SK-N-SH treated with all-trans-retinoic acid at 6 μM for 48 hours (cell line): ENCODE measurements around the gene UBR3.

Experiments
- BACH2 ChIP-seq: fragments of 250-450 bp; sonication (Bioruptor Pico); IDR thresholded peaks from 2 replicates; pipeline ENCODE4 v1.9.0; 2021; ENCODE audit warnings: mild to moderate bottlenecking, borderline replicate concordance
- GLIS3 ChIP-seq: fragments of 250-450 bp; sonication (Bioruptor Pico); IDR thresholded peaks from 2 replicates; pipeline ENCODE4 v1.5.0; 2020; ENCODE audit warnings: mild to moderate bottlenecking, moderate library complexity
- RARB ChIP-seq: fragments of 250-450 bp; sonication (Bioruptor Pico); IDR thresholded peaks from 2 replicates; pipeline ENCODE4 v1.8.0; 2021; ENCODE audit warnings: mild to moderate bottlenecking, moderate library complexity
- SNAI2 ChIP-seq: fragments of 250-450 bp; sonication (Bioruptor Pico); IDR thresholded peaks from 2 replicates; pipeline ENCODE4 v1.5.0; 2020; ENCODE audit warnings: mild to moderate bottlenecking, moderate library complexity
- TOX ChIP-seq: fragments of 250-450 bp; sonication (Bioruptor Pico); IDR thresholded peaks from 2 replicates; pipeline ENCODE4 v1.8.0; 2021; ENCODE audit warnings: mild to moderate bottlenecking, moderate library complexity, borderline replicate concordance
- ZC3H10 ChIP-seq: fragments of 250-450 bp; sonication (Bioruptor Pico); IDR thresholded peaks from 2 replicates; pipeline ENCODE4 v1.5.1; 2021; ENCODE audit warnings: mild to moderate bottlenecking, moderate library complexity
- ZFP3 ChIP-seq: fragments of 250-450 bp; sonication (Bioruptor Pico); IDR thresholded peaks from 2 replicates; pipeline ENCODE4 v1.5.0; 2020; ENCODE audit warnings: mild to moderate bottlenecking, moderate library complexity
- ZFP30 ChIP-seq: fragments of 450-650 bp; formaldehyde crosslinking; IDR thresholded peaks from 2 replicates; pipeline ENCODE4 v1.5.0; 2022; ENCODE audit warnings: mild to moderate bottlenecking, moderate library complexity
- ZNF565 ChIP-seq: fragments of 450-650 bp; formaldehyde crosslinking; conservative IDR thresholded peaks from 2 replicates; pipeline ENCODE4 v1.5.0; 2020; ENCODE audit warnings: low read depth, mild to moderate bottlenecking, moderate library complexity
- ZNF70 ChIP-seq: fragments of 450-650 bp; formaldehyde crosslinking; IDR thresholded peaks from 2 replicates; pipeline ENCODE4 v1.5.0; 2020; ENCODE audit warnings: mild to moderate bottlenecking, moderate library complexity

- TF ChIP-seq GLIS3 (CRISPR knock-in tag) (no peak), ZFP30 (CRISPR knock-in tag) (no peak), TOX (CRISPR knock-in tag) (no peak), ZFP3 (CRISPR knock-in tag) (no peak), ZNF565 (CRISPR knock-in tag) (no peak), ZC3H10 (CRISPR knock-in tag) (no peak), RARB (CRISPR knock-in tag) (no peak), ZNF70 (no peak), BACH2 (no peak), SNAI2 (CRISPR knock-in tag) (no peak)
These were observed 151.8 kb downstream of the UBR3 start for GRCh38 chr2:169979025-169979424.
